GM13976 (cell line): Measurements from ENCODE around the gene PTPRM.
"Not testable (repeated sequence)": the region's sequence is repeated elsewhere in the genome, so short reads cannot be mapped to it uniquely, and the experiment has no call there.

ENCODE experiments used
- DNase-seq: peaks from one replicate; pipeline ENCODE4 v3.0.0; 2012; ENCODE audit warnings: low spot score
- in situ Hi-C: fragments of 300-500 bp; cut with MboI; formaldehyde crosslinking; loops from one replicate; pipeline ENCODE4 v1.12.0; 2022; ENCODE audit warnings: low sequenced_read_pairs, mixed read lengths, inconsistent platforms; ENCODE audit not compliant: unreplicated experiment
- TF ChIP-seq, protein P1 (sequence below): IDR thresholded peaks from 2 replicates; pipeline ENCODE4 v1.5.1; 2012; ENCODE audit warnings: borderline replicate concordance, mild to moderate bottlenecking; ENCODE audit not compliant: insufficient read depth; ENCODE audit errors: extremely low read depth, missing control alignments, control extremely low read depth

The PTPRM gene

DNA sequence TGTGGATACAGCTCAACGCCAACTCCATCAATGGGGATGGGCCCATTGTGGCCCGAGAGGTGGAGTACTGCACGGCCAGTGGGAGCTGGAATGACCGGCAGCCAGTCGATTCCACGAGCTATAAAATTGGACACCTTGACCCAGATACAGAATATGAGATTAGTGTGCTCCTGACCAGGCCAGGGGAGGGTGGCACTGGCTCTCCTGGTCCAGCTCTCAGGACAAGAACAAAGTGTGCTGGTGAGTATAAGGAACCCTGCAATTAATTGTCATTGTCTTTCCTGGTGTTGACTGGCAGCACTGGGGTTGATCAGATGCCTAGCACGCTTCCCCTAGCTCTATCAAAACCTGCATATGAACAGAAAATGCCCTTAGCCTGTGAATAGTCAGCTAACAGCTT lies 388.1 kb downstream of the PTPRM start:
- in situ Hi-C loops, result no loop called here
- TF ChIP-seq, protein P1, sequence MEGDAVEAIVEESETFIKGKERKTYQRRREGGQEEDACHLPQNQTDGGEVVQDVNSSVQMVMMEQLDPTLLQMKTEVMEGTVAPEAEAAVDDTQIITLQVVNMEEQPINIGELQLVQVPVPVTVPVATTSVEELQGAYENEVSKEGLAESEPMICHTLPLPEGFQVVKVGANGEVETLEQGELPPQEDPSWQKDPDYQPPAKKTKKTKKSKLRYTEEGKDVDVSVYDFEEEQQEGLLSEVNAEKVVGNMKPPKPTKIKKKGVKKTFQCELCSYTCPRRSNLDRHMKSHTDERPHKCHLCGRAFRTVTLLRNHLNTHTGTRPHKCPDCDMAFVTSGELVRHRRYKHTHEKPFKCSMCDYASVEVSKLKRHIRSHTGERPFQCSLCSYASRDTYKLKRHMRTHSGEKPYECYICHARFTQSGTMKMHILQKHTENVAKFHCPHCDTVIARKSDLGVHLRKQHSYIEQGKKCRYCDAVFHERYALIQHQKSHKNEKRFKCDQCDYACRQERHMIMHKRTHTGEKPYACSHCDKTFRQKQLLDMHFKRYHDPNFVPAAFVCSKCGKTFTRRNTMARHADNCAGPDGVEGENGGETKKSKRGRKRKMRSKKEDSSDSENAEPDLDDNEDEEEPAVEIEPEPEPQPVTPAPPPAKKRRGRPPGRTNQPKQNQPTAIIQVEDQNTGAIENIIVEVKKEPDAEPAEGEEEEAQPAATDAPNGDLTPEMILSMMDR, result no peak
- DNase-seq, result no peak

DNA sequence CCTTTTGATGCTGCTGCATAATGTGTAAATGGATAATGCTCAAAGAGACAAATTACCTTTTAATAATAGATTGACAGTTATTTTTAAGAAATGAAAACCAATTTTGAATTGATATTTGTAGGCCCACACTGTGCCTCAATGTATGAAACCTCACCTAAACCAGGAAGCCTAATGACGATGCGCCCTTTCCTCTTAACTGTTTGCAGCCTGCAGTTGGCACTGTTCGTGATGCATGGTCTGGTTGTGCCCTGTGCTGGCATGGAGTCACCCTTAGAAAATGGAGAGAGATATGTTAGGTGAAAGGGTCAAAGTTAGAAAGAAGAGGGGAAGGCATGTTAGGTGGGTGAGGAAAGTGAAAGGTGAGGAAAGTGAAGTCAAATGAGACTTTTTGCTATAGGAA lies 390.2 kb downstream of the PTPRM start:
- no peak for DNase-seq
- TF ChIP-seq, protein P1, result no peak
- in situ Hi-C loops, result no loop called here

DNA sequence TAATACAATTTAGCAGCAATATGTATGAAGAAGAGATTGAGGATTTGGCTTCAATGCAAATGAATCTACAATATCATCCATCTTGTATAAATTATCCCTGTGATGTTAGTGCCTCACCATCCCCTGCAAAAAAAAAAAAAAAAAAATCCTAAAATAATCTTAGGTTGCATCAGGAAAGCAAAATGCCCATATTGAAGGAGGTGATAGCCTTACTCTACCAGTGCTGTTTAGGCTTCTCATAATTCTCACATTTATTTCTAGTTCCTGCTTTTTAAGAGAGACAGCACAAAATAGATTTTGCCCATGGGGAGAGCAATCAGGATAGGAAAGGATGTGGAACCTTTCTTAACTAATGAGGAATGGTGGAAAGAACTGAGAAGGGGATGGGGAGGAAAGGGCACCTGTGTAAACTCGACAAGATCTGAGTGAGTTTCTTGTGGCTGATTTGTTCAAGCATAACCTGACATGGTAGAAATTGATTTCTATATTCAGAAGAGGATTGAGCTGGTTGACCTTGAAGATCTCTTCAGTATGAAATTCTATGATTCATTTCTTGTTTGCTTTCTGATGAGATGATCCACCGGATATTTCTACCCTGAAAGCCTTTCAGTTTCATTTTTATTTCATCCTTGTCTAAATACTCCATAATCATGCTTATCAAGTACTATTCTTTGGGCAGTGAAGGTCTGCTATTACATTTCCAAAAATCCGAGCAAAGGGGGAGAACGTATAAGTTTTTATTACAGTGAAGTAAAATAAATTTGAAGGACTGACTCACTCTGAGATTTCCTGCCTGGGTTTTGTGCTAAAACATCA lies 391.2 kb downstream of the PTPRM start:
- in situ Hi-C loops, result no loop called here
- TF ChIP-seq, protein P1, result no peak
- DNase-seq, result no peak

- DNase-seq, result no peak
- TF ChIP-seq, protein P1, result no peak
- in situ Hi-C loops, result no loop called here
Observed at GRCh38 chr18:7958897-7959146, 391.7 kb downstream of the PTPRM start.

GRCh38 chr18:7966682-7967081 lies 399.6 kb downstream of the PTPRM start:
- DNase-seq, in situ Hi-C loops: not testable (repeated sequence)

DNA sequence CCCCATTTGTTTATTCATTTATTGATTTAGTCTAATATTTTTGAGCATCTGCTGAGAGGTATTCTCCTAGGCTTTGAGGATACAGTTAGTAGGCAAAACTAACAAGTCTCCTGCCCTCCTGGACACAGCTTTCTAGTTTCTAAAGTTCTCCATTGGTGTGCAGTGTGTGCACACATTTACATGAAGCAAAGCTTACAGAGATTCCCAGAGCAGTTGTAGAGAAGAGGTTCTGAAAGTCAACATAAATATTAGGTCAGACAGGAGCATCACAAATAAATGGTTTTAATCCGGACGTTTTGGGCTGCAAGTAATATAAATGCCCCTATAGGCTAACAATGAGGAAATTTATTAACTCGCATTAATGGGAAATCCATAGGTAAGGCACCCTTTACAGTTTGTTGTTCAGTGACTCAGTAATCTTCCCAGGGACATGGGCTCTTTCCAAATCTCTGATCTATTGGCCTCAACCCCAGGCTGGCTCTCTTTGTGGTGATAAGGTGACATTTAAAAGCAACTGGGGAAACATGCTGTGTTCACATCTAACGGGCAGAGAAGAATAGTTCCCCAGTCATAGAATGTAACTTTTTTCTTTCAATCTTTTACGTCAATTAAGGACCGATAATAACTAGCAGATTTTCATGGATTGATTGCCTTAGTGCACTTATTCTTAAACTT lies 407.2 kb downstream of the PTPRM start:
- no peak for DNase-seq
- in situ Hi-C loops, result no loop called here
- TF ChIP-seq, protein P1, result no peak

- TF ChIP-seq, protein P1, result no peak
- in situ Hi-C loops, result no loop called here
- no peak for DNase-seq
Observed at GRCh38 chr18:7977897-7978296, 410.8 kb downstream of the PTPRM start.
